ENCODE measurements around the gene UMODL1.

Gene UMODL1

DNA sequence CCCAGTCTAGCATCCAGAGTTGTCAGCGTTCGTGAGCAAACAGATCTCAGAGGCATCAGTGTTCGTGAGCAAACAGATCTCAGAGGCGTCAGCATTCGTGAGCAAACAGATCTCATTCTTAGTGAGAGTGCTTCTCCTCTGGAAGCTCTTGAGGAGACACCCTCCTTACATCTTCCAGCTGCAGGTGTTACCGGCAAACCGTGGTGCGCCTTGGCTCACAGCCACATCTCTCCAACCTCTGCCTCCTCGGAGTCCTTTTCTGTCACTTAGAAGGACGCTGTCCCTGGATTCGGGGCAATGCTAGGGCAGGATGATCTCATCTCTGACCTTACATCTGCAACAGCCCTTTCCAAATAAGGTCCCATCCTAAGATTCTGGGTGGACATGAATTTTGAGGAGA, 14.6 kb upstream of the UMODL1 start:
- TF ChIP-seq, protein P1, sequence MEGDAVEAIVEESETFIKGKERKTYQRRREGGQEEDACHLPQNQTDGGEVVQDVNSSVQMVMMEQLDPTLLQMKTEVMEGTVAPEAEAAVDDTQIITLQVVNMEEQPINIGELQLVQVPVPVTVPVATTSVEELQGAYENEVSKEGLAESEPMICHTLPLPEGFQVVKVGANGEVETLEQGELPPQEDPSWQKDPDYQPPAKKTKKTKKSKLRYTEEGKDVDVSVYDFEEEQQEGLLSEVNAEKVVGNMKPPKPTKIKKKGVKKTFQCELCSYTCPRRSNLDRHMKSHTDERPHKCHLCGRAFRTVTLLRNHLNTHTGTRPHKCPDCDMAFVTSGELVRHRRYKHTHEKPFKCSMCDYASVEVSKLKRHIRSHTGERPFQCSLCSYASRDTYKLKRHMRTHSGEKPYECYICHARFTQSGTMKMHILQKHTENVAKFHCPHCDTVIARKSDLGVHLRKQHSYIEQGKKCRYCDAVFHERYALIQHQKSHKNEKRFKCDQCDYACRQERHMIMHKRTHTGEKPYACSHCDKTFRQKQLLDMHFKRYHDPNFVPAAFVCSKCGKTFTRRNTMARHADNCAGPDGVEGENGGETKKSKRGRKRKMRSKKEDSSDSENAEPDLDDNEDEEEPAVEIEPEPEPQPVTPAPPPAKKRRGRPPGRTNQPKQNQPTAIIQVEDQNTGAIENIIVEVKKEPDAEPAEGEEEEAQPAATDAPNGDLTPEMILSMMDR (IDR thresholded peaks at IDR 0.05; ENCODE audit: low read depth, low read length), result no peak
- no peak overlapping the region for H3K4me3 ChIP-seq (ENCODE audit: low read depth, low read length)
- no peaks in the 10 kb centered on the region for H3K4me1 ChIP-seq
- no peaks in the 10 kb centered on the region for H3K9me3 ChIP-seq
- DNase-seq, result no peak
- H3K36me3 ChIP-seq, result no peaks in the 10 kb centered on the region
- peaks cover 11% of the 10 kb centered on the region; the same call in 1 of the 2 replicates for H3K27me3 ChIP-seq

DNA sequence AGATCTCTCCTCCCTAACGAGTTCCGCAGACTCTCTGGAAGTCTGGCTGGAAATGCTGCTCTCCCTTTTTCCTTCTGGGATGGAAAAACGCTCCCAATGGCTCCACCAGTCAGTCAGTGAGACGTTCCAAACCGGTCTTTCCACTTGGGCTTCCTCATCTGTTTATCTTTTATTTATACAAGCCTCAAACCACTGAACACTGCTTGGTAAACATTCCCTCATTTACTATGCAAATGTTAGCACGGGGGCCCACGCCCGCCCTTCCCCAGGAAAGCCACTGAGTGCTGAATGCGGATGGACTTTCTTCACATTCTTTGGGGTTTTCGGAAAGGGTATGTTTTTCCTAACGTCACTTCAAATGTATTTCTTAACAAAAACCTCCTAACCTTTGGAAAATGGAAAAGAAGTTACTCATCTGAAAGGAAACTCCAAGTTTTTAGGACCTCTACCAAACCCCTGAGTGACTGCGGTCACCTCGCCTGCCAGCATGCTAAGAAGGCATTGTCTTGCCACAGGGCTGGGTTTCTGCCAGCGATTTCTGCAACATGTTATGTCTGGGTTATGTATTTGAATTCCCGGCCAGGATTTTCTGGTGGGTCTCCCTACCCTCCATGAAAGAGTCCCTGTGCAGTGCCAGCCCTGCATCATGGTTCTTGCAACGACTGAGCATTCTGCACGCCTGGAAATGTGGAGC, 14.0 kb upstream of the UMODL1 start:
- no peaks in the 10 kb centered on the region for H3K36me3 ChIP-seq
- no peaks in the 10 kb centered on the region for H3K9me3 ChIP-seq
- H3K4me3 ChIP-seq (ENCODE audit: low read depth, low read length), result no peak overlapping the region
- DNase-seq, result no peak
- TF ChIP-seq, protein P1 (IDR thresholded peaks at IDR 0.05; ENCODE audit: low read depth, low read length), result no peak
- peaks cover 15% of the 10 kb centered on the region for H3K27me3 ChIP-seq
- no peaks in the 10 kb centered on the region for H3K4me1 ChIP-seq

DNA sequence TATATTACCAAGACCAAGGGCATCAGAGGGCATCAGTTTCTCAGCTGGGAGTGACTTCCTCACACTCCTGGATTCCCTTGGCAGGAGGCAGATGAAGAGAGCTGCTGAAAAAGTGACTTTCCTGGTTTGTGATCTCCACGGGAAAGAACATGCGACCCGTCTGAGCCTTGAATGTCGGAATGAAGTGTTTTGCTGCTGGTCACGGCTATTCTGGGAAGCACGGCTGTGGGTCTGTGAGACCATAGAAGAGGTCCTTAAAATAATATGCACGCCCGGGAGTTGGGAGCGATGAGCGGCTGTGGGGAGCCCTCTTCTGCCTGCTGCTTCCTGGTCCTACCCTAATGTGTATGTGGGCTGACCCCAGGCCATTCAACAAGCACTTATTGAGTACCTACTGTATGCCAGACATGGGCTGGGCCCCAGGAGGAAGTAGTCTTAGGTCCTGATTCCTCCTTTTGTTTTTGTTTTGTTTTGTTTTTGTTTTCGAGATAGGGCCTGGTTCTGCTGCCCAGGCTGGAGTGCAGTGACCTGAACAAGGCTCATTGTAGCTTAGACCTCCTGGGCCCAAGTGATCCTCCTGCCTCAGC, 13.2 kb upstream of the UMODL1 start:
- no peak for DNase-seq
- Histone ChIP-seq H3K9me3 (no peaks in the 10 kb centered on the region), H3K4me1 (no peaks in the 10 kb centered on the region), H3K4me3 (ENCODE audit: low read depth, low read length) (no peak overlapping the region), H3K27me3 (peaks cover 19% of the 10 kb centered on the region), H3K36me3 (no peaks in the 10 kb centered on the region)
- TF ChIP-seq, protein P1 (IDR thresholded peaks at IDR 0.05; ENCODE audit: low read depth, low read length), result no peak

DNA sequence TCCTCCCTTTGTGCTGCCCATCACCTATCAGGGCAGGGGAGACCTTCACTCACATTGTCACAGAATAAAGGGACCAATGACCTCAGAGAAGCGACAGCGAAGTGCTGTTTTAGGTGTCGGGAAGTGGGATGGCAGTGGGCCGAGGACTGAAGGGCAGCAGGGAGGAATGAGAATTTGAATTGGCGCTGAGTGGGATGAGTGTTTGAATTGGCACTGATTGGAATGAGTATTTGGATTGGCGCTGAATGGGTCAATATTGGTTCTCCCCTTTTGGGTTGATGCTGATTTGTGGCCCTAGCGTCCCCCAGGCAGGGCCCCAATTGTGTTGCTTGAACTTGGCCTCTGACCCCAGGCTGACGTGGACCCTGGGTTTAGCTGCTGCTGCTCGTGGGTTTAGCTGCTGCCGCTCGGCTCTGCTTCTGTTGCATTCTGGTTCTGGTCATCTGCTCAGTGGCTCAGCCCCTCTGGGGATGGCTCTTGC, 12.4 kb upstream of the UMODL1 start:
- no peak overlapping the region for H3K4me3 ChIP-seq (ENCODE audit: low read depth, low read length)
- H3K9me3 ChIP-seq, result no peaks in the 10 kb centered on the region
- H3K27me3 ChIP-seq, result peaks cover 21% of the 10 kb centered on the region
- no peaks in the 10 kb centered on the region for H3K4me1 ChIP-seq
- TF ChIP-seq, protein P1 (IDR thresholded peaks at IDR 0.05; ENCODE audit: low read depth, low read length), result no peak
- H3K36me3 ChIP-seq, result no peaks in the 10 kb centered on the region
- DNase-seq, result no peak

DNA sequence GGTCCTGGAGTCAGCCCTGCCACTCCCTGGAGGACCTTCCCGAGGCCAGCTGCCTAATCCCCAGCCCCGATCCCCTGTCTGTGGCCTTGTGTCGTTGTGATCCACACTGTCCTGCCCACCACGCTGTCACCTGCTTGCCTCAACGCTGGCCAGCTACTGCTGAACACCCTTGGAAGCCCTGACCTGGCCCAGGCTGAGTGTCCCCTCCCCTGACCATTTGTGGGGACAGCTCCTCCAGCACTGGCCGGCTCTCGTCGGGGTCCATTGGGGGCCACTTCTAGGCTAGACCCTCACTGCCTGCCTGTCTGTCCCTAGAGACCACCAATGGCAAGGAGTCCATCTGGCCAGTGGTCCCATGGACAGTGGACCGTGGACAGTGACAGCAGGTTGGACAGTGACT, 12.0 kb upstream of the UMODL1 start:
- H3K4me1 ChIP-seq, result no peaks in the 10 kb centered on the region
- TF ChIP-seq, protein P1 (IDR thresholded peaks at IDR 0.05; ENCODE audit: low read depth, low read length), result no peak
- no peak for DNase-seq

DNA sequence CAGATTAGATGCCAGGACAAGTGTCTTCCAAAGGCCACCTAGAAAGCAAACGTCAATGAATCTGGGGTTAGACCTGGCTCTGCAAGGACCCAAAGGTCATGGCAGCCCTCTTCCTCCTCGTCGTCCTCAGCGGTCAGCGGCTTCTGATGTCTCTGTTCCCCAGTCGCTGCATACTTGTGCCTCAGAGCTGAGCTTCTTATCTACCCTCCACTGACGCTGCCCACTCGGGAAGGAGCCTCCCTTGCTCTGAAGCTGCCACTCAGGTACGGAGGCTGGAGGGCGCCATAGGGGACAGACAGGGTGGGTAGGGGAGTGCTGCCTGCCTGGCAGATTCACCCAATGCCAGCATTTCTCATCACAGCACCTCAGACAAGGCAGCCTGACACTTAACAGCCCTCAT, 11.4 kb upstream of the UMODL1 start:
- Histone ChIP-seq H3K4me1 (no peaks in the 10 kb centered on the region), H3K4me3 (ENCODE audit: low read depth, low read length) (no peak overlapping the region), H3K9me3 (no peaks in the 10 kb centered on the region), H3K27me3 (peaks cover 22% of the 10 kb centered on the region), H3K36me3 (no peaks in the 10 kb centered on the region)
- no peak for DNase-seq
- TF ChIP-seq, protein P1 (IDR thresholded peaks at IDR 0.05; ENCODE audit: low read depth, low read length), result no peak

More for the DNA sequence above, 12.0 kb upstream of the UMODL1 start:
- no peaks in the 10 kb centered on the region for H3K9me3 ChIP-seq
- H3K36me3 ChIP-seq, result no peaks in the 10 kb centered on the region
- H3K27me3 ChIP-seq, result peaks cover 22% of the 10 kb centered on the region
- H3K4me3 ChIP-seq (ENCODE audit: low read depth, low read length), result no peak overlapping the region

Measured in BE2C (cell line).